GM12878 (cell line): ENCODE measurements around the gene ZNF335. TPM values are rescaled to one million over a fixed set of nuclear protein-coding genes. Genes with fewer than 3 reads are reported as not detected.
A peak's percentile ranks its signal among the peaks of the same experiment; 100 is the strongest.

Experiments used
- BACH1 ChIP-seq: fragments of 450-650 bp; IDR thresholded peaks from 2 replicates; pipeline ENCODE4 v1.6.1; 2017; ENCODE audit warnings: mild to moderate bottlenecking, borderline replicate concordance
- BRCA1 ChIP-seq: IDR thresholded peaks from 2 replicates; pipeline ENCODE4 v1.6.1; 2011; ENCODE audit warnings: low read depth, low read length, improper control_type of control experiment
- NFYA ChIP-seq: IDR thresholded peaks from 2 replicates; pipeline ENCODE4 v1.6.1; 2011; ENCODE audit warnings: low read depth, mild to moderate bottlenecking, low read length, improper control_type of control experiment, borderline replicate concordance
- ZNF207 ChIP-seq: fragments of 450-650 bp; IDR thresholded peaks from 2 replicates; pipeline ENCODE4 v1.6.1; 2014; ENCODE audit warnings: antibody characterized with exemption, mild to moderate bottlenecking, borderline replicate concordance
- polyA plus RNA-seq, 11 experiments: library from polyadenylated mRNA; depleted of rRNA in 4 of 11; unstranded in 6 of 11; stranded (reverse) in 5 of 11; fragments of >200 nt; fragmentation: Nextera tagmentation in 4 of 11; fragmentation: Illumina TruSeq in 1 of 11; extraction: Ambion mirVana in 4 of 11; extraction: Trizol in 1 of 11; gene quantifications; 1 replicate in 1 of 11; 2 replicates in 10 of 11; pipeline versions ENCODE4 v1.2.1 to v1.2.3, GENCODE V29; 2011 to 2016; ENCODE audit warnings: inconsistent platforms in 2 of 11, missing spikeins in 2 of 11, low read depth in 1 of 11
- total RNA-seq, 4 experiments: library from RNA; depleted of rRNA in 3 of 4; stranded (reverse); fragments of >200 nt in 3 of 4; fragmentation: Illumina TruSeq in 1 of 4; extraction: Trizol in 1 of 4; gene quantifications; 2 replicates each; pipeline versions ENCODE4 v1.2.1 to v1.2.3, GENCODE V29; 2013 to 2021
- TF ChIP-seq, protein P1 (sequence below): IDR thresholded peaks from 2 replicates; pipeline ENCODE4 v1.6.1; 2012; ENCODE audit warnings: improper control_type of control experiment, low read depth, low read length; ENCODE audit not compliant: insufficient replicate concordance
- TF ChIP-seq, protein P2 (sequence below): IDR thresholded peaks from 2 replicates; pipeline ENCODE4 v1.6.1; 2011; ENCODE audit warnings: mild to moderate bottlenecking, low read depth, low read length, moderate library complexity; ENCODE audit not compliant: insufficient replicate concordance
- TF ChIP-seq, protein P3 (sequence below): IDR thresholded peaks from 2 replicates; pipeline ENCODE4 v1.6.1; 2011; ENCODE audit warnings: borderline replicate concordance, low read depth, mild to moderate bottlenecking, moderate library complexity, mixed read lengths, low read length; ENCODE audit not compliant: insufficient read depth; ENCODE audit errors: extremely low read length

Gene ZNF335
- total and polyA plus RNA-seq, 10 of the 15 experiments (the other 5 are each of a cell fraction or from before 2014, with no cell fraction given) = 0.74 to 30.1 (median 14.5) TPM

DNA sequence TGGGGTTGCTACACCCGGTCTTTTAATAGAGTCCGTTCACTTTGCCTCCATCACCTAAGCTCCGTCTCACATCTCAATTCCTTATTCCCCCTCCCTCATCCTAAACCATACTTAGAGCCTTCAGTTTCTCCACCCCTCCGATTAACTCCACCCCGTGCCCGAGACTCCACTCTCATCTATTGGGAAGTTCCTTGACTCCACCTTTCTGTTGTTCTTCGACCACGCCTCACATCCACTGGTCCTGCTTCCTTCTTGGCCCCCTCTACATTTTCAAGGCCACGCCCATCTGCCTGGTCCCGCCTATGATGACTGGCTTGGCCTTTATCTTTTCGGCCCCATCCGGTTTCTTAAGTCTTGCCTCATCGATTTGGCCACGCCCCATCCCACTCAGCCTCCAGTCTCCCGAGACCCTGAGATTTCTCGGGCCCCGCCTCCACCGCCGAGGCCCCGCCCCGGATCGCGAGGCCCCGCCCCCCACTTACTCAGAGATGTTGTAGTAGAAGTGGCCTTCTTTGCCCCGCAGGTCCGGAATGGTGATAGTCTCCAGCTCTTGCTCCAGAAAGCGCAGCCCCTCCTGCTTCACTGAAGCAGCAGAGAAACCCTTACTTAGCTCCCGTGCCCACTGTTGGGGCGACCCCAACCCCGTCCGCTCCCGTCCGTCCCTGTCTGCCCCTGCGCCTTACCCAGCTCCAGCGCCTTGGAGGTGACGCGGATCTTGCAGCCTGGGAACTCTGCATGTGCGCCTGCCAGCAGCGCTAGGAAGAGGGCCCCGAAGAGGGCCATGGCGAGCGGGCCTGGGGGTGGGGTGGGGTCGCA, 61.1 kb downstream of the ZNF335 start (continued):
- TF ChIP-seq NFYA (no peak), BACH1 (no peak), BRCA1 (peak; percentile 62; the same call in 1 of the 2 replicates), ZNF207 (no peak)
- TF ChIP-seq, protein P1, sequence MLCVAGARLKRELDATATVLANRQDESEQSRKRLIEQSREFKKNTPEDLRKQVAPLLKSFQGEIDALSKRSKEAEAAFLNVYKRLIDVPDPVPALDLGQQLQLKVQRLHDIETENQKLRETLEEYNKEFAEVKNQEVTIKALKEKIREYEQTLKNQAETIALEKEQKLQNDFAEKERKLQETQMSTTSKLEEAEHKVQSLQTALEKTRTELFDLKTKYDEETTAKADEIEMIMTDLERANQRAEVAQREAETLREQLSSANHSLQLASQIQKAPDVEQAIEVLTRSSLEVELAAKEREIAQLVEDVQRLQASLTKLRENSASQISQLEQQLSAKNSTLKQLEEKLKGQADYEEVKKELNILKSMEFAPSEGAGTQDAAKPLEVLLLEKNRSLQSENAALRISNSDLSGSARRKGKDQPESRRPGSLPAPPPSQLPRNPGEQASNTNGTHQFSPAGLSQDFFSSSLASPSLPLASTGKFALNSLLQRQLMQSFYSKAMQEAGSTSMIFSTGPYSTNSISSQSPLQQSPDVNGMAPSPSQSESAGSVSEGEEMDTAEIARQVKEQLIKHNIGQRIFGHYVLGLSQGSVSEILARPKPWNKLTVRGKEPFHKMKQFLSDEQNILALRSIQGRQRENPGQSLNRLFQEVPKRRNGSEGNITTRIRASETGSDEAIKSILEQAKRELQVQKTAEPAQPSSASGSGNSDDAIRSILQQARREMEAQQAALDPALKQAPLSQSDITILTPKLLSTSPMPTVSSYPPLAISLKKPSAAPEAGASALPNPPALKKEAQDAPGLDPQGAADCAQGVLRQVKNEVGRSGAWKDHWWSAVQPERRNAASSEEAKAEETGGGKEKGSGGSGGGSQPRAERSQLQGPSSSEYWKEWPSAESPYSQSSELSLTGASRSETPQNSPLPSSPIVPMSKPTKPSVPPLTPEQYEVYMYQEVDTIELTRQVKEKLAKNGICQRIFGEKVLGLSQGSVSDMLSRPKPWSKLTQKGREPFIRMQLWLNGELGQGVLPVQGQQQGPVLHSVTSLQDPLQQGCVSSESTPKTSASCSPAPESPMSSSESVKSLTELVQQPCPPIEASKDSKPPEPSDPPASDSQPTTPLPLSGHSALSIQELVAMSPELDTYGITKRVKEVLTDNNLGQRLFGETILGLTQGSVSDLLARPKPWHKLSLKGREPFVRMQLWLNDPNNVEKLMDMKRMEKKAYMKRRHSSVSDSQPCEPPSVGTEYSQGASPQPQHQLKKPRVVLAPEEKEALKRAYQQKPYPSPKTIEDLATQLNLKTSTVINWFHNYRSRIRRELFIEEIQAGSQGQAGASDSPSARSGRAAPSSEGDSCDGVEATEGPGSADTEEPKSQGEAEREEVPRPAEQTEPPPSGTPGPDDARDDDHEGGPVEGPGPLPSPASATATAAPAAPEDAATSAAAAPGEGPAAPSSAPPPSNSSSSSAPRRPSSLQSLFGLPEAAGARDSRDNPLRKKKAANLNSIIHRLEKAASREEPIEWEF = no peak
- TF ChIP-seq, protein P2, sequence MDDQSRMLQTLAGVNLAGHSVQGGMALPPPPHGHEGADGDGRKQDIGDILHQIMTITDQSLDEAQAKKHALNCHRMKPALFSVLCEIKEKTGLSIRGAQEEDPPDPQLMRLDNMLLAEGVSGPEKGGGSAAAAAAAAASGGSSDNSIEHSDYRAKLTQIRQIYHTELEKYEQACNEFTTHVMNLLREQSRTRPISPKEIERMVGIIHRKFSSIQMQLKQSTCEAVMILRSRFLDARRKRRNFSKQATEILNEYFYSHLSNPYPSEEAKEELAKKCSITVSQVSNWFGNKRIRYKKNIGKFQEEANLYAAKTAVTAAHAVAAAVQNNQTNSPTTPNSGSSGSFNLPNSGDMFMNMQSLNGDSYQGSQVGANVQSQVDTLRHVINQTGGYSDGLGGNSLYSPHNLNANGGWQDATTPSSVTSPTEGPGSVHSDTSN = peak; percentile 8
- TF ChIP-seq, protein P3, sequence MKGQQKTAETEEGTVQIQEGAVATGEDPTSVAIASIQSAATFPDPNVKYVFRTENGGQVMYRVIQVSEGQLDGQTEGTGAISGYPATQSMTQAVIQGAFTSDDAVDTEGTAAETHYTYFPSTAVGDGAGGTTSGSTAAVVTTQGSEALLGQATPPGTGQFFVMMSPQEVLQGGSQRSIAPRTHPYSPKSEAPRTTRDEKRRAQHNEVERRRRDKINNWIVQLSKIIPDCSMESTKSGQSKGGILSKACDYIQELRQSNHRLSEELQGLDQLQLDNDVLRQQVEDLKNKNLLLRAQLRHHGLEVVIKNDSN = no peak
